ENCODE measurements around the gene SLC22A23. TPM values are rescaled to one million over a fixed set of nuclear protein-coding genes. Genes with fewer than 3 reads are reported as not detected.

The SLC22A23 gene
- total and polyA plus RNA-seq, 2 of the 4 experiments (the other 2 are of a cell fraction): 0.72 to 1.6 TPM

DNA sequence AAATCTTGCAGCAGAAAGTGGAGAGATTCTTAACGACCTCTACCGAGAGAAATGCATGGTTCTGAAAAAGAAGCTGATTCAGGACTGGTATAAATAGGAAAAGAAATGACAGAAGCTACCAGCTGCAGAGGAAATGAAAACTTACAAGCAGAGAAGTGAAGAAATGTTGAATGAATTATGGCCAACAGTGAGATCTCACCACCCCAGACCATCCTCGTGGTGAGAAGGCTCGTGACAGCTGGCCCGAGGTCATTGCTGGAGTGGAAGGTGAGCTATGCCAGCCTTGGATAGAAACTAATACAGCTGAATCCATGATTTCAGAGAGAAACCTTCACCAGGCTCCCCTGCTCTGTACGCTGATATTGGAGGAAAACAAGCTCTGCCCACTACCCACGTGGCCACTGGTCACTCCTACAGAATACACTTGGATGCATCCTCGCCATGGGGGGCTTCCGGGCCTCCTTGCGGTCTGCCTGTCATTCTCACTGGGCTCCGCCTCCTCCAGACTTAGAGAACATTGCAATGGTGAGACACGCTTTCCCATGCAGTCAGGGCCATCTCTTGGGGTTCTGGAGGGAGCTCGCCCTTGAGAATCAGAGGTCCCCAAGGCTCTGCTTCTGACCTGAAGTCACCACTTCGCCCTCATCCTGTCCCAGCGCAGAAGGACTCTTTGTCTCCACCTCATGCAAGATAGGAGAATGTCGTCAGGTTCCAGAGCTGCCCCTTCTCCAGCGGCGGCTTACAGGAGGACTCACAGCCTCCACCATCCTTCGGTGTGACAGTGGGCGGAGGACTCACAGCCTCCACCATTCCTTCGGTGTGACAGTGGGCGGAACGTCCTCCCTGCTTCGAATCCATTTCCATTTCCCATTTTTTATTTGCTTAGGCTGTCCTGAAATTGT lies 218.8 kb downstream of the SLC22A23 start:
- Histone ChIP-seq H3K36me3 (ENCODE audit: control insufficient read depth, insufficient read depth, low read length) (no peaks in the 10 kb centered on the region), H3K23ac (ENCODE audit: low read depth, low read length) (no peak overlapping the region), H3K9me1 (ENCODE audit: insufficient read depth, low read length) (0 out of 2 replicates have a peak, but pooled peaks cover 3% of the 10 kb centered on the region), H4K5ac (ENCODE audit: low read depth, low read length) (no peak overlapping the region), H3K79me1 (ENCODE audit: low read depth in 1 of 2, low read length in 2 of 2) (no peaks in the 10 kb centered on the region), H2AK9ac (replicated peaks; ENCODE audit: low read depth, low read length, poor library complexity) (no peak overlapping the region), H2AK5ac (ENCODE audit: low read depth, low read length) (no peak overlapping the region), H3K4me2 (ENCODE audit: low read depth, low read length) (no peak overlapping the region), H2BK120ac (ENCODE audit: low read depth, low read length) (no peak overlapping the region), H3K4me3 (ENCODE audit: insufficient read depth, low read depth, low read length) (no peak overlapping the region), H3K9ac (ENCODE audit: low read depth, low read length) (no peak overlapping the region), H3K4ac (ENCODE audit: low read depth, low read length) (no peak overlapping the region), H3K9me3 (ENCODE audit: control insufficient read depth, insufficient read depth, low read length) (no peaks in the 10 kb centered on the region), H2AFZ (replicated peaks; ENCODE audit: low read length, poor library complexity) (no peak overlapping the region), H4K20me1 (ENCODE audit: insufficient read depth, low read length) (no peaks in the 10 kb centered on the region), H3K4me1 (ENCODE audit: control insufficient read depth, insufficient read depth, low read length) (no peaks in the 10 kb centered on the region), H3K27ac (ENCODE audit: insufficient read depth, low read length) (no peak overlapping the region), H4K91ac (ENCODE audit: insufficient read depth, low read depth, low read length) (no peak overlapping the region), H3K14ac (replicated peaks; ENCODE audit: low read depth, low read length) (no peak overlapping the region), H2BK15ac (ENCODE audit: low read depth, low read length) (no peak overlapping the region), H4K8ac (ENCODE audit: low read depth in 2 of 2, low read length in 2 of 2) (no peak overlapping the region), H3K18ac (ENCODE audit: low read depth, low read length) (no peak overlapping the region), H3K27me3 (ENCODE audit: control insufficient read depth, insufficient read depth, low read length) (peaks cover 10% of the 10 kb centered on the region), H2BK5ac (ENCODE audit: low read depth, low read length, poor library complexity, severe bottlenecking) (no peak overlapping the region), H3K56ac (ENCODE audit: extremely low read depth, insufficient read depth, low read length) (no peak overlapping the region), H2BK20ac (ENCODE audit: low read depth, low read length) (no peak overlapping the region)
- dilution Hi-C loops (cut with HindIII; ENCODE audit: low sequenced_read_pairs, unreplicated experiment): no loop called here
- POLR2A ChIA-PET (ENCODE audit: unreplicated experiment): no interaction called here
- WGBS, 2 experiments (ENCODE audit: extremely low coverage in 2 of 2, insufficient read length in 1 of 2): 87% methylated on average over 16 of the region's 24 CpGs; no CpG with 5 or more reads in 1 of the 2 experiments
- BruUV-seq (replicated peaks): no TSS peak
- ATAC-seq (ENCODE audit: low read depth): no peak
- intact Hi-C loops (cut with micrococcal nuclease): no loop called here
- CTCF ChIA-PET: interaction anchor here (1.4 kb wide), 1 partner anchor 102 kb away, joined by 3 read pairs; no protein-coding TSS in a partner anchor
- in situ Hi-C loops (cut with MboI; ENCODE audit: low sequenced_read_pairs): no loop called here
- no peak for DNase-seq
- no peak for TF ChIP-seq CHD1 (IDR thresholded peaks at IDR 0.05; ENCODE audit: low read depth, low read length)
- TF ChIP-seq POLR2A (IDR thresholded peaks at IDR 0.05; ENCODE audit: low read depth, low read length): no peak
- no peak for TF ChIP-seq FOS (IDR thresholded peaks at IDR 0.05; ENCODE audit: low read depth, low read length)
- TF ChIP-seq BHLHE40 (IDR thresholded peaks at IDR 0.05; ENCODE audit: low read depth, low read length): no peak
- TF ChIP-seq RFX5 (IDR thresholded peaks at IDR 0.05; ENCODE audit: low read depth, low read length): no peak
- TF ChIP-seq, protein P1, sequence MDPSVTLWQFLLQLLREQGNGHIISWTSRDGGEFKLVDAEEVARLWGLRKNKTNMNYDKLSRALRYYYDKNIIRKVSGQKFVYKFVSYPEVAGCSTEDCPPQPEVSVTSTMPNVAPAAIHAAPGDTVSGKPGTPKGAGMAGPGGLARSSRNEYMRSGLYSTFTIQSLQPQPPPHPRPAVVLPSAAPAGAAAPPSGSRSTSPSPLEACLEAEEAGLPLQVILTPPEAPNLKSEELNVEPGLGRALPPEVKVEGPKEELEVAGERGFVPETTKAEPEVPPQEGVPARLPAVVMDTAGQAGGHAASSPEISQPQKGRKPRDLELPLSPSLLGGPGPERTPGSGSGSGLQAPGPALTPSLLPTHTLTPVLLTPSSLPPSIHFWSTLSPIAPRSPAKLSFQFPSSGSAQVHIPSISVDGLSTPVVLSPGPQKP (IDR thresholded peaks at IDR 0.05; ENCODE audit: borderline replicate concordance, low read depth, low read length): no peak
- TF ChIP-seq MAFK (IDR thresholded peaks at IDR 0.05; ENCODE audit: low read depth, low read length): no peak
- no peak for TF ChIP-seq CTCF (conservative IDR thresholded peaks at IDR 0.05; ENCODE audit: low read depth, low read length)
- no peak for TF ChIP-seq SMC3 (IDR thresholded peaks at IDR 0.05; ENCODE audit: low read depth, low read length)
- TF ChIP-seq CEBPB (IDR thresholded peaks at IDR 0.05; ENCODE audit: low read depth, low read length): no peak
- no peak for TF ChIP-seq MAZ (IDR thresholded peaks at IDR 0.05; ENCODE audit: borderline replicate concordance, low read depth, low read length)
- TF ChIP-seq MXI1 (IDR thresholded peaks at IDR 0.05; ENCODE audit: borderline replicate concordance, low read depth, low read length): no peak
- TF ChIP-seq USF2 (IDR thresholded peaks at IDR 0.05; ENCODE audit: low read depth, low read length): no peak
- no peak for TF ChIP-seq NFE2L2 (IDR thresholded peaks at IDR 0.05; ENCODE audit: low read depth, low read length)
- TF ChIP-seq RAD21 (IDR thresholded peaks at IDR 0.05; ENCODE audit: low read length): no peak
